Neural progenitor cell (in vitro differentiated cells): ENCODE data around the gene ABCC2.

Experiments
- CTCF ChIP-seq: fragments of 200-600 bp; sonication (generic); IDR thresholded peaks from 2 replicates; pipeline ENCODE4 v1.5.1; 2017; ENCODE audit warnings: antibody characterized with exemption, mild to moderate bottlenecking
- EZH2 ChIP-seq: fragments of 200-600 bp; sonication (generic); IDR thresholded peaks from 2 replicates; pipeline ENCODE4 v1.6.1; 2017; ENCODE audit warnings: antibody characterized with exemption, mild to moderate bottlenecking, moderate library complexity
- EZH2phosphoT487 ChIP-seq: fragments of 200-600 bp; sonication (generic); IDR thresholded peaks from 2 replicates; pipeline ENCODE4 v1.6.1; 2017; ENCODE audit warnings: antibody characterized with exemption

- TF ChIP-seq CTCF (no peak), EZH2 (no peak), EZH2phosphoT487 (no peak)
Measured at GRCh38 chr10:99770408-99771045, 11.9 kb upstream of the ABCC2 start.
